Kidney capillary endothelial cell (primary cell): Measurements from ENCODE around the gene MYLK4.

ENCODE experiments used
- DNase-seq: peaks from one replicate; pipeline ENCODE4 v3.0.0-alpha.2; 2018; ENCODE audit warnings: low spot score

The MYLK4 gene

GRCh38 chr6:2695454-2696095 is 55.1 kb downstream of the MYLK4 start:
- DNase-seq = no peak

- no peak for DNase-seq
Measured at GRCh38 chr6:2693231-2693630, 57.5 kb downstream of the MYLK4 start.

- DNase-seq = peak; percentile 79
Measured at GRCh38 chr6:2688401-2689064, 62.2 kb downstream of the MYLK4 start.

GRCh38 chr6:2687456-2687855 is 63.3 kb downstream of the MYLK4 start:
- DNase-seq = no peak

GRCh38 chr6:2686515-2686914 is 64.2 kb downstream of the MYLK4 start:
- no peak for DNase-seq

- no peak for DNase-seq
Measured at GRCh38 chr6:2684766-2685754, 65.7 kb downstream of the MYLK4 start.

- DNase-seq = no peak
Measured at GRCh38 chr6:2684103-2684749, 66.5 kb downstream of the MYLK4 start.

GRCh38 chr6:2680264-2680922 is 70.3 kb downstream of the MYLK4 start:
- DNase-seq = no peak

- no peak for DNase-seq
Measured at GRCh38 chr6:2677080-2677593, 73.6 kb downstream of the MYLK4 start.

GRCh38 chr6:2676048-2676447 is 74.7 kb downstream of the MYLK4 start:
- no peak for DNase-seq

- no peak for DNase-seq
Measured at GRCh38 chr6:2674857-2675256, 75.9 kb downstream of the MYLK4 start.

- no peak for DNase-seq
Measured at GRCh38 chr6:2669067-2669700, 81.5 kb downstream of the MYLK4 start.

- DNase-seq = no peak
Measured at GRCh38 chr6:2667617-2668016, 83.1 kb downstream of the MYLK4 start.

GRCh38 chr6:2666906-2667575 is 83.7 kb downstream of the MYLK4 start:
- DNase-seq = no peak

- no peak for DNase-seq
Measured at GRCh38 chr6:2665146-2666070, 85.3 kb downstream of the MYLK4 start.

GRCh38 chr6:2663123-2663522 is 87.6 kb downstream of the MYLK4 start:
- DNase-seq = no peak

GRCh38 chr6:2661651-2662050 is 89.1 kb downstream of the MYLK4 start:
- no peak for DNase-seq

- DNase-seq = peak; percentile 10
Measured at GRCh38 chr6:2659882-2660281, 90.8 kb downstream of the MYLK4 start.

GRCh38 chr6:2659381-2659780 is 91.3 kb downstream of the MYLK4 start:
- no peak for DNase-seq
